A673 (cell line): ENCODE results near the gene KIR2DL3.

Source experiments
- CTCF ChIP-seq: fragments of 300-800, 200-600 bp; sonication (generic); conservative IDR thresholded peaks from 2 replicates; pipeline ENCODE4 v1.5.1; 2017; ENCODE audit warnings: low read depth, mild to moderate bottlenecking, antibody characterized with exemption, low read length, moderate library complexity, mixed read lengths
- EZH2 ChIP-seq: fragments of 200-600 bp; sonication (generic); IDR thresholded peaks from 2 replicates; pipeline ENCODE4 v1.6.1; 2017; ENCODE audit warnings: borderline replicate concordance, low read depth, mild to moderate bottlenecking, mixed read lengths, antibody characterized with exemption, low read length; ENCODE audit not compliant: poor library complexity, severe bottlenecking

GRCh38 chr19:54731191-54731590 is 7.1 kb upstream of the KIR2DL3 start:
- no peak for TF ChIP-seq CTCF
- TF ChIP-seq EZH2, result no peak
